ENCODE measurements around the gene FNDC3B. TPM values are rescaled to one million over a fixed set of nuclear protein-coding genes. Genes with fewer than 3 reads are reported as not detected.
"Not testable (repeated sequence)": the region's sequence is repeated elsewhere in the genome, so short reads cannot be mapped to it uniquely, and the experiment has no call there.

The FNDC3B gene
- total and polyA plus RNA-seq, 2 donors (not counting 3 experiments of a cell fraction or from before 2014, with no cell fraction given) = 91.6 to 295 TPM

- FAIRE-seq = no peak
Measured at GRCh38 chr3:172092658-172093057, 53.3 kb downstream of the FNDC3B start.

GRCh38 chr3:172093581-172094443, 54.4 kb downstream of the FNDC3B start:
- DNase-seq (ENCODE audit: low read depth, low spot score); H3K27me3 ChIP-seq (ENCODE audit: control insufficient read depth in 2 of 2, insufficient read depth in 2 of 2, low read length in 2 of 2); dilution Hi-C loops (cut with MboI; ENCODE audit: extremely low pct_ligation_motif_present, low sequenced_read_pairs); BruUV-seq (replicated peaks); H3K36me3 ChIP-seq (ENCODE audit: control insufficient read depth in 2 of 2, extremely low read depth in 1 of 2, insufficient read depth in 2 of 2, low read length in 2 of 2); H3K9me3 ChIP-seq (replicated peaks; ENCODE audit: control insufficient read depth, insufficient read depth, low read length); H3K27ac ChIP-seq (ENCODE audit: insufficient read depth, low read depth, low read length); H3K4me3 ChIP-seq (replicated peaks in 1 of 3; ENCODE audit: insufficient read depth in 1 of 3, low read depth in 1 of 3, low read length in 3 of 3); intact Hi-C loops (cut with micrococcal nuclease); H2AFZ ChIP-seq (ENCODE audit: low read depth, low read length); FAIRE-seq; H3K9me1 ChIP-seq (replicated peaks; ENCODE audit: control insufficient read depth, extremely low read depth, insufficient read depth, low read length); H3K9ac ChIP-seq (replicated peaks; ENCODE audit: extremely low read depth, insufficient read depth, low read length); POLR2A ChIA-PET: not testable (repeated sequence)
- Histone ChIP-seq H3K4me2 (ENCODE audit: insufficient read depth, low read length) (peak overlapping the region; percentile 3), H3K79me2 (ENCODE audit: control insufficient read depth, insufficient read depth, low read length) (peaks cover 95% of the 10 kb centered on the region), H3K4me1 (ENCODE audit: control insufficient read depth, extremely low read depth, insufficient read depth, low read length) (peaks cover 63% of the 10 kb centered on the region), H4K20me1 (replicated peaks; ENCODE audit: control insufficient read depth, extremely low read depth, insufficient read depth, low read length) (peaks cover 26% of the 10 kb centered on the region)
- CTCF ChIA-PET = interaction anchor here (0.6 to 1.6 kb wide), 2 partner anchors 56 to 182 kb away, joined by 3 to 4 read pairs; no protein-coding TSS in a partner anchor

More at GRCh38 chr3:172092658-172093057, 53.3 kb downstream of the FNDC3B start:
- ChIA-PET POLR2A (no interaction called here), CTCF (interaction anchor here (1.0 kb wide), 1 partner anchor 259 kb away, joined by 4 read pairs; no protein-coding TSS in a partner anchor)
- Histone ChIP-seq H4K20me1 (replicated peaks; ENCODE audit: control insufficient read depth, extremely low read depth, insufficient read depth, low read length) (peaks cover 22% of the 10 kb centered on the region), H3K27me3 (ENCODE audit: control insufficient read depth in 2 of 2, insufficient read depth in 2 of 2, low read length in 2 of 2) (no peaks in the 10 kb centered on the region), H2AFZ (ENCODE audit: low read depth, low read length) (no peak overlapping the region), H3K9me1 (replicated peaks; ENCODE audit: control insufficient read depth, extremely low read depth, insufficient read depth, low read length) (no peaks in the 10 kb centered on the region), H3K4me3 (replicated peaks in 1 of 3; ENCODE audit: insufficient read depth in 1 of 3, low read depth in 1 of 3, low read length in 3 of 3) (no peak overlapping the region), H3K9ac (replicated peaks; ENCODE audit: extremely low read depth, insufficient read depth, low read length) (no peak overlapping the region), H3K4me1 (ENCODE audit: control insufficient read depth, extremely low read depth, insufficient read depth, low read length) (peaks cover 69% of the 10 kb centered on the region), H3K9me3 (replicated peaks; ENCODE audit: control insufficient read depth, insufficient read depth, low read length) (no peaks in the 10 kb centered on the region), H3K36me3 (ENCODE audit: control insufficient read depth in 2 of 2, extremely low read depth in 1 of 2, insufficient read depth in 2 of 2, low read length in 2 of 2) (peaks cover 0 to 5% of the 10 kb centered on the region in 2 experiments), H3K4me2 (ENCODE audit: insufficient read depth, low read length) (no peak overlapping the region), H3K27ac (ENCODE audit: insufficient read depth, low read depth, low read length) (no peak overlapping the region), H3K79me2 (ENCODE audit: control insufficient read depth, insufficient read depth, low read length) (peaks cover 95% of the 10 kb centered on the region)
- DNase-seq (ENCODE audit: low read depth, low spot score) = no peak
- TF ChIP-seq MAX (IDR thresholded peaks at IDR 0.05; ENCODE audit: insufficient read depth, insufficient read length) (no peak), JUN (IDR thresholded peaks at IDR 0.05; ENCODE audit: borderline replicate concordance, insufficient read depth, insufficient read length, low read depth) (no peak), POLR2AphosphoS5 (IDR thresholded peaks at IDR 0.05; ENCODE audit: insufficient read depth, low read depth, low read length) (peak; percentile 22), POLR2A (IDR thresholded peaks at IDR 0.05; ENCODE audit: low read depth, low read length) (no peak), FOS (IDR thresholded peaks at IDR 0.05; ENCODE audit: borderline replicate concordance, insufficient read depth, low read length) (no peak), MYC (IDR thresholded peaks at IDR 0.05; ENCODE audit: low read depth, low read length) (no peak)
- no TSS peak for BruUV-seq (replicated peaks)
- intact Hi-C loops (cut with micrococcal nuclease) (no loop called here), dilution Hi-C loops (cut with MboI; ENCODE audit: extremely low pct_ligation_motif_present, low sequenced_read_pairs) (no loop called here)
